Heart left ventricle (tissue), 16 donors: Measurements from ENCODE around the gene DENND1B. TPM values are rescaled to one million over a fixed set of nuclear protein-coding genes. Genes with fewer than 3 reads are reported as not detected.

Experiments used
- ATAC-seq, 4 donors: fragments of 200-7000 bp; cut with Tn5 transposase; one replicate each; pipeline ENCODE4 v1.9.1; 2020 to 2022; ENCODE audit warnings: moderate library complexity in 4 of 4, mild to moderate bottlenecking in 3 of 4, moderate number of reproducible peaks in 1 of 4
- DNase-seq, 5 donors: peaks; one replicate each; pipeline ENCODE4 v3.0.0-alpha.2; 2020
- H3K27ac ChIP-seq, 12 donors: fragments of 200-600 bp; sonication (generic) in 4 of 12; one replicate each; pipeline versions ENCODE4 v1.5.0 to v1.8.0; 2016 to 2022; ENCODE audit warnings: mild to moderate bottlenecking in 2 of 12
- H3K27me3 ChIP-seq, 9 donors: fragments of 200-600 bp; sonication (generic) in 2 of 9; one replicate each; pipeline versions ENCODE4 v1.5.1 to v1.8.0; 2016 to 2022; ENCODE audit warnings: mild to moderate bottlenecking in 3 of 9
- H3K36me3 ChIP-seq, 9 donors: fragments of 200-600 bp; sonication (generic) in 2 of 9; one replicate each; pipeline versions ENCODE4 v1.5.0 to v1.8.0; 2018 to 2022; ENCODE audit warnings: mild to moderate bottlenecking in 2 of 9
- H3K4me1 ChIP-seq, 12 donors: fragments of 200-600 bp; sonication (generic) in 4 of 12; one replicate each; pipeline versions ENCODE4 v1.5.0 to v1.8.0; 2016 to 2022; ENCODE audit warnings: mild to moderate bottlenecking in 3 of 12
- H3K4me3 ChIP-seq, 12 donors: fragments of 200-600 bp; sonication (generic) in 4 of 12; one replicate each; pipeline versions ENCODE4 v1.5.0 to v1.8.0; 2017 to 2022; ENCODE audit warnings: mild to moderate bottlenecking in 9 of 12, moderate library complexity in 4 of 12
- H3K9me3 ChIP-seq, 12 donors: fragments of 200-600 bp; sonication (generic) in 4 of 12; one replicate each; pipeline versions ENCODE4 v1.5.0 to v1.8.0; 2016 to 2022; ENCODE audit warnings: mild to moderate bottlenecking in 1 of 12
- CTCF ChIP-seq, 12 donors: fragments of 200-600 bp; sonication (generic) in 4 of 12; IDR thresholded peaks; one replicate each; pipeline versions ENCODE4 v1.5.0 to v1.8.0; 2018 to 2022; ENCODE audit warnings: antibody characterized with exemption in 12 of 12, mild to moderate bottlenecking in 5 of 12
- POLR2A ChIP-seq, 2 donors: fragments of 450-650 bp; IDR thresholded peaks; one replicate each; pipeline ENCODE4 v1.6.1; 2017; ENCODE audit warnings: antibody characterized with exemption in 2 of 2, mild to moderate bottlenecking in 2 of 2, moderate library complexity in 2 of 2
- WGBS, 4 donors: extraction: QIAGEN DNeasy Blood & Tissue Kit in 2 of 4; methylation state at CpG; one replicate each; pipeline versions ENCODE4 v1.1.5 to v1.1.7; 2013 to 2018; 5-methylcytosine and 5-hydroxymethylcytosine counted together
- intact Hi-C, 10 donors: fragments of 100-400 bp; cut with DNase I; formaldehyde crosslinking; loops; one replicate each; pipeline versions ENCODE4 v1.11.1 to v1.14.2; 2022
- polyA plus RNA-seq, 2 donors: library from polyadenylated mRNA; stranded (reverse); fragments of 200-250 nt; gene quantifications; one replicate each; pipeline ENCODE4 v1.2.3, GENCODE V29; 2013
- total RNA-seq, 9 donors: library from RNA; depleted of rRNA in 2 of 9; stranded (reverse); fragments of >200 nt in 2 of 9; fragmentation: NEBNext Ultra II Directional in 3 of 9; extraction: Animal tissue kit (Norgen Biotek cat#: 25700) in 3 of 9; gene quantifications; one replicate each; pipeline versions ENCODE4 v1.1.0 to v1.2.4, GENCODE V29; 2016 to 2023
- donor health status: ischemic (EF 13 %, LVEDD 7.1; RV severe dilation, severe dysfunction).
- donor health status: healthy with polysubstance abuse.
- donor health status: DM: no; HTN: yes; CAD: no.
- donor health status: DM: no; HTN: no; CAD: no.
- donor health status: ischemic (EF 25% LVEDD 6.9; RV normal size, moderate dysfunction).
- donor health status: ischemic (EF 25% LVEDD 5.7; RV mildly dilated, moderate dysfunction).
- donor health status: healthy.
- donor health status: DM: yes; HTN: yes; CAD: no.
- donor health status: ischemic (EF 35%, LVEDD 5.7; RV mildly dilated, moderate dysfunction).
- donor health status: nonischemic (EF 11% LVEDD 7.7; RV severe dilation, severe dysfunction).
- donor health status: DM: yes; HTN: yes; CAD: no.
- donor health status: PGD.
- donor health status: ischemic (EF 29% LVEDD 5.4; RV normal size, mild dysfunction).
- donor health status: nonischemic (EF 23%, LVEDD 6.1; RV moderate dilation, normal function).

DENND1B gene
- total and polyA plus RNA-seq, 11 donors = 4.0 to 31.4 (median 21.0) TPM

- ATAC-seq (no peak), DNase-seq (no peak)
- peak overlapping the region in 3 of 12 donors; percentile 5 to 32 (median 6) for H3K4me3 ChIP-seq
- no peak overlapping the region for H3K27ac ChIP-seq
- TF ChIP-seq POLR2A (IDR thresholded peaks at IDR 0.05) (no peak), CTCF (IDR thresholded peaks at IDR 0.05) (no peak)
- no peaks in the 10 kb centered on the region for H3K27me3 ChIP-seq
- intact Hi-C loops = no loop called here
- H3K4me1 ChIP-seq = peaks cover 0 to 16% (median 3%) of the 10 kb centered on the region in 12 donors
- 75 to 86% (median 78%) methylated on average over 3 of the region's 3 CpGs for WGBS, 4 donors
- peaks cover 0 to 3% (median 0%) of the 10 kb centered on the region in 9 donors for H3K36me3 ChIP-seq
- H3K9me3 ChIP-seq = no peaks in the 10 kb centered on the region
These were observed 116.1 kb downstream of the DENND1B start for GRCh38 chr1:197659171-197659570.

- no peak overlapping the region for H3K27ac ChIP-seq
- no peak for ATAC-seq
- DNase-seq = no peak
- no peaks in the 10 kb centered on the region for H3K9me3 ChIP-seq
- H3K4me3 ChIP-seq = no peak overlapping the region
- H3K4me1 ChIP-seq = no peaks in the 10 kb centered on the region
- 85 to 91% (median 88%) methylated on average over 2 of the region's 2 CpGs for WGBS, 4 donors
- no peaks in the 10 kb centered on the region for H3K27me3 ChIP-seq
- H3K36me3 ChIP-seq = peaks cover 0 to 7% (median 0%) of the 10 kb centered on the region in 9 donors
- intact Hi-C loops = no loop called here
- TF ChIP-seq CTCF (IDR thresholded peaks at IDR 0.05) (no peak), POLR2A (IDR thresholded peaks at IDR 0.05) (no peak)
These were observed 126.1 kb downstream of the DENND1B start for GRCh38 chr1:197649188-197649587.

DNA sequence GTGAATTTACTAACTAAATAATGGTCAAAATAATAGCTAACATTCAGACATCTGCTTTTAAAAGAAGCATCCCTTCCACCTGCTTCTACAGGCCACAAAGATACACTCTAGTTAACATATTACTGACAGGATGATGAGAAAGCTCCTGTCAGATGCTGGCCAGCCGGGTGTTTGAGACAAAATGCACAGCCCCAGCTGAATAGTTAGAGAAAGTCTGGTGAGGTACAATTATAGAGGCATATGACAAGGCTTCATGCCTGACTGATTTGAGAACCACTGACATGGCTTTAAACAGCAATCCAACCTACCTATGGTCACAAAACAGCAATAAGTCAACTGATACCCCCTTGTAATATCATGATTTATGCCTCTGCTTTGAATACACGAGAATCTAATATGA, 137.0 kb downstream of the DENND1B start:
- DNase-seq (no peak), ATAC-seq (peak in 3 of 4 donors; percentile 71 to 84 (median 75))
- no peaks in the 10 kb centered on the region for H3K27me3 ChIP-seq
- H3K9me3 ChIP-seq = peaks cover 0 to 11% (median 5%) of the 10 kb centered on the region in 12 donors
- H3K27ac ChIP-seq = peak overlapping the region in 8 of 12 donors; percentile 6 to 61 (median 44)
- H3K4me1 ChIP-seq = peaks cover 0 to 16% (median 5%) of the 10 kb centered on the region in 12 donors
- 56 to 74% (median 63%) methylated on average over 2 of the region's 2 CpGs for WGBS, 4 donors
- intact Hi-C loops = loop anchor here in 2 of 10 donors (10.0 kb wide), 1 partner anchor 136 kb away; the partner anchor contains the start of gene DENND1B (in 2 of the 2)
- peaks cover 0 to 31% (median 19%) of the 10 kb centered on the region in 9 donors for H3K36me3 ChIP-seq
- TF ChIP-seq CTCF (IDR thresholded peaks at IDR 0.05) (no peak), POLR2A (IDR thresholded peaks at IDR 0.05) (no peak)
- H3K4me3 ChIP-seq = no peak overlapping the region

DNA sequence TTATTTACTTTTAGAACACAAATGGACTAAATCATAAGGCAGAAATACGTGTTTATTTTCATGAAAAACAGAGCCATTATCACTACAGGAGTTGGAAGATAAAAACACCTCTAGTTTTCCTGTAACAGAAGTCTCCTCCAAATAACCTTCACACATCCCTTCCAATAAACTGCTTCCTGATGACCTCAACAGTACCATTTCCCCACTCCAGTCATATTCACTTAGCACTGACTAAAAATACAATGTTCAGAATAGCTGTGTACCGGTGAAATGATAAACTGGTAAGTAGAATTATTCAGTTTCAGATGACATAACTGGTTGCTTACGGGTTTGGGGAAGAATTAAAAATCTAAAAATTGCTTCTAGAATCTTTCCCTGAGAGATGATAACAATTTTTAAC, 137.9 kb downstream of the DENND1B start:
- no peaks in the 10 kb centered on the region for H3K27me3 ChIP-seq
- no peak for DNase-seq
- H3K36me3 ChIP-seq = peaks cover 0 to 30% (median 15%) of the 10 kb centered on the region in 9 donors
- H3K4me1 ChIP-seq = peaks cover 0 to 16% (median 5%) of the 10 kb centered on the region in 12 donors
- TF ChIP-seq POLR2A (IDR thresholded peaks at IDR 0.05) (no peak), CTCF (IDR thresholded peaks at IDR 0.05) (no peak)
- H3K9me3 ChIP-seq = peaks cover 0 to 18% (median 8%) of the 10 kb centered on the region in 12 donors
- peak overlapping the region in 8 of 12 donors; percentile 6 to 61 (median 52) for H3K27ac ChIP-seq
- H3K4me3 ChIP-seq = no peak overlapping the region
- intact Hi-C loops = loop anchor here in 2 of 10 donors (10.0 kb wide), 1 partner anchor 137 kb away; the partner anchor contains the start of gene DENND1B (in 2 of the 2)
- 32 to 45% (median 38%) methylated on average over 3 of the region's 3 CpGs for WGBS, 4 donors
- peak; percentile 75 to 95 (median 89) for ATAC-seq
